ENCODE measurements around the gene SNX32. TPM values are rescaled to one million over a fixed set of nuclear protein-coding genes. Genes with fewer than 3 reads are reported as not detected.

Gene SNX32
- total RNA-seq, 1 experiment from 2014 or later = not detected

- Histone ChIP-seq H3K36me3 (ENCODE audit: control insufficient read depth in 1 of 2, insufficient read depth in 2 of 2, low read length in 2 of 2) (peaks cover 7 to 18% of the 10 kb centered on the region in 2 experiments; a peak in 3 of 4 replicates), H3K4me1 (ENCODE audit: control insufficient read depth in 1 of 2, insufficient read depth in 2 of 2, low read length in 2 of 2) (peaks cover 10 to 22% of the 10 kb centered on the region in 2 experiments), H3K9me3 (ENCODE audit: control insufficient read depth in 1 of 2, insufficient read depth in 1 of 2, low read depth in 1 of 2, low read length in 2 of 2) (no peaks in the 10 kb centered on the region), H3K9ac (ENCODE audit: low read length) (no peak overlapping the region), H3K79me2 (ENCODE audit: insufficient read depth, low read length) (peaks cover 22% of the 10 kb centered on the region), H3K4me3 (replicated peaks in 1 of 2; ENCODE audit: low read depth in 1 of 2, low read length in 2 of 2) (no peak overlapping the region), H3K27ac (ENCODE audit: low read depth, low read length) (no peak overlapping the region), H3K4me2 (ENCODE audit: low read length) (no peak overlapping the region), H3K27me3 (ENCODE audit: insufficient read depth, low read length) (no peaks in the 10 kb centered on the region), H4K20me1 (ENCODE audit: insufficient read depth) (no peaks in the 10 kb centered on the region), H3K9me2 (ENCODE audit: insufficient read depth) (no peaks in the 10 kb centered on the region), H2AFZ (ENCODE audit: low read depth, low read length, poor library complexity, severe bottlenecking) (no peak overlapping the region)
- ChIA-PET POLR2A (no interaction called here), CTCF (no interaction called here), RAD21 (ENCODE audit: low non-redundant PET in 1 of 2, low total read pairs in 2 of 2, uncharacterized antibody in 2 of 2, unreplicated experiment in 2 of 2) (interaction anchor here in 1 of 2 experiments (0.6 kb wide), 1 partner anchor 272 kb away, joined by 3 read pairs; no protein-coding TSS in a partner anchor)
- BruUV-seq (replicated peaks) = no TSS peak
- ATAC-seq (no peak), DNase-seq (ENCODE audit: low read depth, low spot score) (no peak)
- intact Hi-C loops (cut with micrococcal nuclease) = no loop called here
- no peak for TF ChIP-seq SP1 (IDR thresholded peaks at IDR 0.05; ENCODE audit: low read depth)
- TF ChIP-seq ELF1 (IDR thresholded peaks at IDR 0.05; ENCODE audit: borderline replicate concordance, low read depth) = no peak
- TF ChIP-seq, protein P1, sequence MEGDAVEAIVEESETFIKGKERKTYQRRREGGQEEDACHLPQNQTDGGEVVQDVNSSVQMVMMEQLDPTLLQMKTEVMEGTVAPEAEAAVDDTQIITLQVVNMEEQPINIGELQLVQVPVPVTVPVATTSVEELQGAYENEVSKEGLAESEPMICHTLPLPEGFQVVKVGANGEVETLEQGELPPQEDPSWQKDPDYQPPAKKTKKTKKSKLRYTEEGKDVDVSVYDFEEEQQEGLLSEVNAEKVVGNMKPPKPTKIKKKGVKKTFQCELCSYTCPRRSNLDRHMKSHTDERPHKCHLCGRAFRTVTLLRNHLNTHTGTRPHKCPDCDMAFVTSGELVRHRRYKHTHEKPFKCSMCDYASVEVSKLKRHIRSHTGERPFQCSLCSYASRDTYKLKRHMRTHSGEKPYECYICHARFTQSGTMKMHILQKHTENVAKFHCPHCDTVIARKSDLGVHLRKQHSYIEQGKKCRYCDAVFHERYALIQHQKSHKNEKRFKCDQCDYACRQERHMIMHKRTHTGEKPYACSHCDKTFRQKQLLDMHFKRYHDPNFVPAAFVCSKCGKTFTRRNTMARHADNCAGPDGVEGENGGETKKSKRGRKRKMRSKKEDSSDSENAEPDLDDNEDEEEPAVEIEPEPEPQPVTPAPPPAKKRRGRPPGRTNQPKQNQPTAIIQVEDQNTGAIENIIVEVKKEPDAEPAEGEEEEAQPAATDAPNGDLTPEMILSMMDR (IDR thresholded peaks at IDR 0.05 in 2 of 3, conservative IDR thresholded peaks at IDR 0.05 in 1 of 3; ENCODE audit: borderline replicate concordance in 1 of 3, insufficient read depth in 1 of 3, low read depth in 2 of 3, low read length in 2 of 3) = no peak
- no peak for TF ChIP-seq SIN3A (IDR thresholded peaks at IDR 0.05; ENCODE audit: low read depth)
Observed at GRCh38 chr11:65863889-65864705, 30.3 kb downstream of the SNX32 start.

All from HCT116 (cell line).